HepG2 (cell line): Measurements from ENCODE around the gene C16orf95.

Source experiments
- CEBPB ChIP-seq: IDR thresholded peaks from 2 replicates; pipeline ENCODE4 v1.6.1; 2011; ENCODE audit warnings: low read depth, low read length, improper control_type of control experiment, borderline replicate concordance
- ELF4 ChIP-seq: sonication (generic); formaldehyde crosslinking; IDR thresholded peaks from 2 replicates; pipeline ENCODE4 v1.5.0; 2020; ENCODE audit warnings: missing genetic modification reagents, mild to moderate bottlenecking, moderate library complexity, borderline replicate concordance
- MYC ChIP-seq: sonication (generic); formaldehyde crosslinking; IDR thresholded peaks from 2 replicates; pipeline ENCODE4 v1.9.0; 2021; ENCODE audit warnings: missing genetic modification reagents, borderline replicate concordance
- NFKBIZ ChIP-seq: IDR thresholded peaks from 2 replicates; pipeline ENCODE4 v1.6.1; 2018; ENCODE audit warnings: missing genetic modification reagents, missing compliant biosample characterization
- POLR2A ChIP-seq, 2 experiments: IDR thresholded peaks; 2 replicates each; pipeline ENCODE4 v1.6.1; 2011; ENCODE audit warnings: low read depth in 2 of 2, low read length in 2 of 2, mild to moderate bottlenecking in 1 of 2, moderate library complexity in 1 of 2; ENCODE audit not compliant: insufficient read depth in 1 of 2
- REXO4 ChIP-seq: sonication (generic); formaldehyde crosslinking; IDR thresholded peaks from 2 replicates; pipeline ENCODE4 v1.8.0; 2022; ENCODE audit warnings: missing genetic modification reagents, mild to moderate bottlenecking, borderline replicate concordance
- ZFX ChIP-seq: sonication (generic); formaldehyde crosslinking; IDR thresholded peaks from 2 replicates; pipeline ENCODE4 v1.4.0; 2020; ENCODE audit warnings: mild to moderate bottlenecking, low read depth, missing genetic modification reagents, moderate library complexity
- ZKSCAN1 ChIP-seq: fragments of 150-350 bp; IDR thresholded peaks from 2 replicates; pipeline ENCODE4 v1.6.1; 2014; ENCODE audit warnings: low read length
- TF ChIP-seq, protein P1 (sequence below): sonication (generic); formaldehyde crosslinking; IDR thresholded peaks from 2 replicates; pipeline ENCODE4 v1.4.0; 2020; ENCODE audit warnings: missing genetic modification reagents

DNA sequence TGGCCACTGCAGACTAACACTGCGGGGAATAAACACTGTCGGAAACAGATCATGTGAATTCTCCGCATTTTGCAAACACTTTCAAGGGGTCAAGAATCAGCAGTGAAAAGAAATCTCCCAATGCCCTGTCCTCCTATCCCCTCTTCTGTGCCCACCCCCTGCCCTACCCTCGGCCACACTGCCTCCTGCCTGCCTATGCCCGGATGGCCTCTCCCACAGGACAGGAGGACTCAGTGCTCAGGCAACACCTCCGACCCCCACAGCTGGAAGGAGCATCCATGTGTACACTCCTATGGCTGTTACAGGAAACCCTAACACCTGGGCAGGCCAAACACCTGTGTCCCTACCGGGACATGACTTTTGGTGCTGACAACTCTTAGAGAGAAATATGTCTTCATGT is 41.9 kb upstream of the C16orf95 start:
- TF ChIP-seq ZKSCAN1 (no peak), CEBPB (no peak), NFKBIZ (no peak), ZFX (CRISPR knock-in tag) (no peak), ELF4 (CRISPR knock-in tag) (no peak), POLR2A (IDR thresholded peaks at IDR 0.05; ENCODE audit: insufficient read depth in 1 of 2, low read depth in 2 of 2, low read length in 2 of 2) (no peak), REXO4 (CRISPR knock-in tag) (no peak), MYC (CRISPR knock-in tag) (no peak)
- TF ChIP-seq, protein P1, sequence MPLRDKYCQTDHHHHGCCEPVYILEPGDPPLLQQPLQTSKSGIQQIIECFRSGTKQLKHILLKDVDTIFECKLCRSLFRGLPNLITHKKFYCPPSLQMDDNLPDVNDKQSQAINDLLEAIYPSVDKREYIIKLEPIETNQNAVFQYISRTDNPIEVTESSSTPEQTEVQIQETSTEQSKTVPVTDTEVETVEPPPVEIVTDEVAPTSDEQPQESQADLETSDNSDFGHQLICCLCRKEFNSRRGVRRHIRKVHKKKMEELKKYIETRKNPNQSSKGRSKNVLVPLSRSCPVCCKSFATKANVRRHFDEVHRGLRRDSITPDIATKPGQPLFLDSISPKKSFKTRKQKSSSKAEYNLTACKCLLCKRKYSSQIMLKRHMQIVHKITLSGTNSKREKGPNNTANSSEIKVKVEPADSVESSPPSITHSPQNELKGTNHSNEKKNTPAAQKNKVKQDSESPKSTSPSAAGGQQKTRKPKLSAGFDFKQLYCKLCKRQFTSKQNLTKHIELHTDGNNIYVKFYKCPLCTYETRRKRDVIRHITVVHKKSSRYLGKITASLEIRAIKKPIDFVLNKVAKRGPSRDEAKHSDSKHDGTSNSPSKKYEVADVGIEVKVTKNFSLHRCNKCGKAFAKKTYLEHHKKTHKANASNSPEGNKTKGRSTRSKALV, result no peak
